ENCODE results near the gene GCA. TPM values are rescaled to one million over a fixed set of nuclear protein-coding genes. Genes with fewer than 3 reads are reported as not detected.

GCA gene
- total RNA-seq, 1 experiment from 2014 or later, result 18.8 TPM

- ATAC-seq, result peak; percentile 55; the same call in 1 of the 2 replicates
- RAD21 ChIA-PET (ENCODE audit: low non-redundant PET in 1 of 2, low total read pairs in 2 of 2, uncharacterized antibody in 2 of 2, unreplicated experiment in 2 of 2), result no interaction called here
Measured at GRCh38 chr2:162327134-162327769, 16.7 kb upstream of the GCA start.

GRCh38 chr2:162327806-162328205 lies 16.1 kb upstream of the GCA start:
- intact Hi-C loops (cut with micrococcal nuclease), result no loop called here
- Histone ChIP-seq H3K79me2 (ENCODE audit: insufficient read depth, low read length) (no peaks in the 10 kb centered on the region), H3K9me2 (ENCODE audit: insufficient read depth) (no peaks in the 10 kb centered on the region), H3K9ac (ENCODE audit: low read length) (no peak overlapping the region), H2AFZ (ENCODE audit: low read depth, low read length, poor library complexity, severe bottlenecking) (no peak overlapping the region), H3K27me3 (ENCODE audit: insufficient read depth, low read length) (no peaks in the 10 kb centered on the region), H3K27ac (ENCODE audit: low read depth, low read length) (no peak overlapping the region), H3K4me3 (replicated peaks in 1 of 2; ENCODE audit: low read depth in 1 of 2, low read length in 2 of 2) (no peak overlapping the region), H3K9me3 (ENCODE audit: control insufficient read depth in 1 of 2, insufficient read depth in 1 of 2, low read depth in 1 of 2, low read length in 2 of 2) (no peaks in the 10 kb centered on the region), H3K4me1 (ENCODE audit: control insufficient read depth in 1 of 2, insufficient read depth in 2 of 2, low read length in 2 of 2) (no peaks in the 10 kb centered on the region), H3K36me3 (ENCODE audit: control insufficient read depth in 1 of 2, insufficient read depth in 2 of 2, low read length in 2 of 2) (no peaks in the 10 kb centered on the region), H3K4me2 (ENCODE audit: low read length) (no peak overlapping the region), H4K20me1 (ENCODE audit: insufficient read depth) (no peaks in the 10 kb centered on the region)
- ChIA-PET POLR2A (no interaction called here), CTCF (no interaction called here), RAD21 (ENCODE audit: low non-redundant PET in 1 of 2, low total read pairs in 2 of 2, uncharacterized antibody in 2 of 2, unreplicated experiment in 2 of 2) (no interaction called here)
- ATAC-seq, result no peak
- no peak for TF ChIP-seq POLR2AphosphoS5 (IDR thresholded peaks at IDR 0.05; ENCODE audit: low read depth, low read length)
- TF ChIP-seq ZBTB33 (IDR thresholded peaks at IDR 0.05; ENCODE audit: extremely low read depth, insufficient replicate concordance, low read length), result no peak
- no peak for TF ChIP-seq ZNF274 (IDR thresholded peaks at IDR 0.05; ENCODE audit: low read depth, low read length)
- TF ChIP-seq SRF (IDR thresholded peaks at IDR 0.05; ENCODE audit: low read depth), result no peak
- no peak for TF ChIP-seq TCF7L2 (IDR thresholded peaks at IDR 0.05; ENCODE audit: borderline replicate concordance, extremely low read depth, insufficient read depth, insufficient read length)
- TF ChIP-seq JUND (IDR thresholded peaks at IDR 0.05), result no peak
- no peak for TF ChIP-seq EZH2phosphoT487 (IDR thresholded peaks at IDR 0.05; ENCODE audit: borderline replicate concordance)
- TF ChIP-seq CEBPB (IDR thresholded peaks at IDR 0.05; ENCODE audit: low read depth), result no peak
- no peak for TF ChIP-seq ATF3 (IDR thresholded peaks at IDR 0.05)
- TF ChIP-seq YY1 (IDR thresholded peaks at IDR 0.05; ENCODE audit: extremely low read depth, insufficient replicate concordance, low read depth, low read length), result no peak
- DNase-seq (ENCODE audit: low read depth, low spot score), result no peak
- no TSS peak for BruUV-seq (replicated peaks)

More at GRCh38 chr2:162327134-162327769, 16.7 kb upstream of the GCA start:
- no peaks in the 10 kb centered on the region for H3K9me3 ChIP-seq (ENCODE audit: control insufficient read depth in 1 of 2, insufficient read depth in 1 of 2, low read depth in 1 of 2, low read length in 2 of 2)
- H3K4me3 ChIP-seq (replicated peaks in 1 of 2; ENCODE audit: low read depth in 1 of 2, low read length in 2 of 2), result no peak overlapping the region
- H3K9ac ChIP-seq (ENCODE audit: low read length), result no peak overlapping the region
- H3K27ac ChIP-seq (ENCODE audit: low read depth, low read length), result no peak overlapping the region
- ChIA-PET CTCF (no interaction called here), POLR2A (no interaction called here)
- no peaks in the 10 kb centered on the region for H3K79me2 ChIP-seq (ENCODE audit: insufficient read depth, low read length)
- no peak overlapping the region for H2AFZ ChIP-seq (ENCODE audit: low read depth, low read length, poor library complexity, severe bottlenecking)
- H3K4me2 ChIP-seq (ENCODE audit: low read length), result no peak overlapping the region
- DNase-seq (ENCODE audit: low read depth, low spot score), result no peak
- no peaks in the 10 kb centered on the region for H3K4me1 ChIP-seq (ENCODE audit: control insufficient read depth in 1 of 2, insufficient read depth in 2 of 2, low read length in 2 of 2)
- TF ChIP-seq RAD21 (IDR thresholded peaks at IDR 0.05; ENCODE audit: low read depth), result peak; percentile 37
- TF ChIP-seq EZH2 (IDR thresholded peaks at IDR 0.05), result no peak
- peak in 2 of 3 experiments; percentile 67 to 84; a peak in 4 of 6 replicates for TF ChIP-seq CTCF (IDR thresholded peaks at IDR 0.05 in 2 of 3, conservative IDR thresholded peaks at IDR 0.05 in 1 of 3; ENCODE audit: borderline replicate concordance in 1 of 3, insufficient read depth in 1 of 3, low read depth in 2 of 3, low read length in 2 of 3)
- H3K27me3 ChIP-seq (ENCODE audit: insufficient read depth, low read length), result no peaks in the 10 kb centered on the region
- H3K9me2 ChIP-seq (ENCODE audit: insufficient read depth), result no peaks in the 10 kb centered on the region
- H3K36me3 ChIP-seq (ENCODE audit: control insufficient read depth in 1 of 2, insufficient read depth in 2 of 2, low read length in 2 of 2), result no peaks in the 10 kb centered on the region
- no peaks in the 10 kb centered on the region for H4K20me1 ChIP-seq (ENCODE audit: insufficient read depth)
- intact Hi-C loops (cut with micrococcal nuclease), result no loop called here
- no TSS peak for BruUV-seq (replicated peaks)
